HFF-Myc (cell line): ENCODE results near the gene SNX22.

Experiments used
- DNase-seq: peaks from one replicate; pipeline ENCODE4 v3.0.0-alpha.2; 2011; ENCODE audit warnings: low read depth; ENCODE audit errors: extremely low read depth
- H3K4me3 ChIP-seq: replicated peaks from 2 replicates; pipeline ENCODE4 v1.5.1; 2011; ENCODE audit warnings: low read depth, mild to moderate bottlenecking, control low read depth, low read length
- TF ChIP-seq, protein P1 (sequence below): IDR thresholded peaks from 2 replicates; pipeline ENCODE4 v1.5.1; 2012; ENCODE audit warnings: mild to moderate bottlenecking, low read depth, low read length, control low read depth; ENCODE audit errors: missing control alignments

SNX22 gene

DNA sequence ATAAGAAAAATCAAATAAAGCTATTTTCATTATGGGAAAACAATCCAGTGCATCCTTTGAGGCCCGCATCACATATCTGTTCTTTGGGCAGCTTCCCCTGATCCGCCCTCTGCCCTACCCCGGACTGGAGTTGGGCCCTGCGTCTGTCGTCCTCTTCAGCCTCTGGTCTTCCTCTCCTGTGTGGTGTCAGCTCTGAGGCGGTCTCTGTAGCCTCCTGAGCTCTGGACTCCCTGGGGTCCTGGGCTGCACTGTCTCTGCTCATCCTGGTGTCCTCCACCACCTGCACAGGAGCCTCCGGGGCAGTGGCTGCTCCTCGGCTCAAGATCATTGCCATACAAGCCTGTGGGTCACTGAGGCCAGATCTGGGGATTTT lies 7.4 kb upstream of the SNX22 start:
- TF ChIP-seq, protein P1, sequence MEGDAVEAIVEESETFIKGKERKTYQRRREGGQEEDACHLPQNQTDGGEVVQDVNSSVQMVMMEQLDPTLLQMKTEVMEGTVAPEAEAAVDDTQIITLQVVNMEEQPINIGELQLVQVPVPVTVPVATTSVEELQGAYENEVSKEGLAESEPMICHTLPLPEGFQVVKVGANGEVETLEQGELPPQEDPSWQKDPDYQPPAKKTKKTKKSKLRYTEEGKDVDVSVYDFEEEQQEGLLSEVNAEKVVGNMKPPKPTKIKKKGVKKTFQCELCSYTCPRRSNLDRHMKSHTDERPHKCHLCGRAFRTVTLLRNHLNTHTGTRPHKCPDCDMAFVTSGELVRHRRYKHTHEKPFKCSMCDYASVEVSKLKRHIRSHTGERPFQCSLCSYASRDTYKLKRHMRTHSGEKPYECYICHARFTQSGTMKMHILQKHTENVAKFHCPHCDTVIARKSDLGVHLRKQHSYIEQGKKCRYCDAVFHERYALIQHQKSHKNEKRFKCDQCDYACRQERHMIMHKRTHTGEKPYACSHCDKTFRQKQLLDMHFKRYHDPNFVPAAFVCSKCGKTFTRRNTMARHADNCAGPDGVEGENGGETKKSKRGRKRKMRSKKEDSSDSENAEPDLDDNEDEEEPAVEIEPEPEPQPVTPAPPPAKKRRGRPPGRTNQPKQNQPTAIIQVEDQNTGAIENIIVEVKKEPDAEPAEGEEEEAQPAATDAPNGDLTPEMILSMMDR = no peak
- no peak for DNase-seq
- H3K4me3 ChIP-seq = no peak overlapping the region

- TF ChIP-seq, protein P1 = no peak
- no peak overlapping the region for H3K4me3 ChIP-seq
- no peak for DNase-seq
Observed at GRCh38 chr15:64144565-64145281, 6.8 kb upstream of the SNX22 start.

DNA sequence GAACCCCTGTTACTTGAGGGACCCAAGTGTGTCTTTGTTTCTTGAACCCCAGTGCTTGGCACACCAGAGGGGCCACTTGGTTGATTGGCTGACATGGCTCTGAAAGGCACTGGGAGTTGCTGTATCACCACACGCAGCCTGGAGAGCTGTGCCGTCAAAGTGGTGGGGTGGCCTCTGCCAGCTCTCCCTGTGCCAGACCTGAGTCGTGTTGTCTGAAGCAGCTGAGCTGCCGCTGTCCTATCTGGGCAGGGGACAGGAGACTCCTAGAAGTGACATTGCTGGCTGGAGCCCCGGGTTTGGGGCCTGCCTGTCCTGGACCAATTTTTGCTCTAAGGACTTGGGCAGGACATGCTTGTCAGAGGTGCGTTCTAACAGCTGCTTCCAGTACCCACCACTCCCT lies 5.5 kb upstream of the SNX22 start:
- no peak for DNase-seq
- TF ChIP-seq, protein P1 = no peak
- H3K4me3 ChIP-seq = no peak overlapping the region

DNA sequence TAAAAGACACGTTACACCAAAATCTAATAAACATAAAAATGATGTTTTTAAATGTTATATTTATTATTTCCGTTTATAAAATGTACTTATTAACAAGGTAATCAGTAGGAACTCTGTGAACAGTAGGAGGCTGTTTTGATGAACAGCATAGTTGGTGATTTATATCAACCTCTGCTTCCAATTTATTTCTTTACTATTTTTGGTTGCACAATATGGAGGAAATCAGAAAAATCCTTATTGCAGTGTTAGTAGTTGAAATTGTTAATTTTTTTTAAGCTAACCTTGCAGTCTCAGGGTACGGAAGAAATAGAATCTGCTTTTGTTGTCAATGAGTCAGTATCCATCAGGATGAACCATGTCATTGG lies 5.0 kb upstream of the SNX22 start:
- TF ChIP-seq, protein P1 = no peak
- no peak for DNase-seq
- no peak overlapping the region for H3K4me3 ChIP-seq

DNA sequence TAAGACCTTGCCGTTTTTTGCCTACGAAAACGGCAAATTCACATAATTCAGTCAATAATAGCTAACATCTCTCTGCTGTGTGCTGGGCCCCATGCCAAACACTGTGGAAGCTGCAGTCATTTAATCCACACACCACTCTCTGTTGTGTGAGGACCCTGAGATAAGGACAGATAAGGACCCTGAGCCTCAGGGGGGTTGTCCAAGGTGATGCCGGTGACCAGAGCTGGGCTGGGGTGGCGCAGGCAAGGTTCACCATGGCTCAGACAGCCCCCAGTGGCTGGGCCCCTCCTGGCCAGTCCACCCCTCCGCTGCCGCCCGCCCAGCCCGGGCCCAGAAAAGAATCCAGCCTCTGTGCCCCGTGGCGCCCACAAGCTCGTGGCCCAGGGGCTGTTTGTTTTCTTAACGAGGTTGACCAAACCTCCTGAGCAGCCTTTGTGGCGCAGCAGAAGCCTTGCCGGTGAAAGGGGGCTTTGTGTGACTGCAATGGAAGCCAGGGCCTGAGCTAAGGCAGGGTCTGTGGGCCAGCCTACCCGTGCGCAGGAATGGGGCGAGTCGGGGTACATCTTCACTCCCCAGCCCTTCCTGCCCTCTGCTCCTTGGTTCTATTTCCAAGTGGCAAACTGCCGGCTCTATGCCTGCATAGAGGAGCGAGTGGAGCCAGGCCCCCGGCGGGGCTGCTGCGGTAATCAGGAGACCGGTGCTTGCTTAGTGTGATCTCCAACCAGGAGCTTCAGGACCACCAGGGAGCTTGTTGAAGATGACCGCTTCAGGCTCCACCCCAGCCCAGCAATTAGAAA lies 4.4 kb upstream of the SNX22 start:
- TF ChIP-seq, protein P1 = no peak
- H3K4me3 ChIP-seq = no peak overlapping the region
- DNase-seq = no peak

DNA sequence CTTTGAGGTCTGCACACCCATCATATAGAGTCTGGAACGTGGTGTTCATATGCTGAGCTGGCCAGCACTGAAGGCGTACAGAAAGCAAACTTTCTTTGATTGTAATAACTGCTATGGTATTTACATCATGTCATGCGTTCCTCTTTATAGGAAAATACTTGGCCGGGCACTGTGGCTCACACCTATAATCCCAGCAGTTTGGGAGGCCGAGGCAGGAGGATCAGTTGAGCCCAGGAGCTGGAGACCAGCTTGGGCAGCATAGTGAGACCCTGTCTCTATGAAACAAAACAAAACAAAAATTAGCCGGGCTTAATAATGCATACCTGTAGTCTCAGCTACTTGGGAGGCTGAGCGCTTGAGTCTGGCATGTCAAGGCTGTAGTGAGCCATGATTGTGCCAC lies 3.4 kb upstream of the SNX22 start:
- TF ChIP-seq, protein P1 = no peak
- H3K4me3 ChIP-seq = no peak overlapping the region
- no peak for DNase-seq
